GM19240 (cell line): ENCODE measurements around the gene CTBP2.

ENCODE experiments used
- DNase-seq: peaks from one replicate; pipeline ENCODE4 v3.0.0; 2011; ENCODE audit warnings: low spot score; ENCODE audit not compliant: insufficient read length

CTBP2 gene

GRCh38 chr10:124943301-124944092 lies 216.9 kb downstream of the CTBP2 start:
- DNase-seq: no peak

- no peak for DNase-seq
Measured at GRCh38 chr10:124942317-124943169, 217.8 kb downstream of the CTBP2 start.

- DNase-seq: no peak
Measured at GRCh38 chr10:124941823-124942222, 218.5 kb downstream of the CTBP2 start, which contains the start of gene ZRANB1. ZRANB1 (plus strand) TSS chr10:124942123; CDS start chr10:124942494, 371 bp downstream.

DNA sequence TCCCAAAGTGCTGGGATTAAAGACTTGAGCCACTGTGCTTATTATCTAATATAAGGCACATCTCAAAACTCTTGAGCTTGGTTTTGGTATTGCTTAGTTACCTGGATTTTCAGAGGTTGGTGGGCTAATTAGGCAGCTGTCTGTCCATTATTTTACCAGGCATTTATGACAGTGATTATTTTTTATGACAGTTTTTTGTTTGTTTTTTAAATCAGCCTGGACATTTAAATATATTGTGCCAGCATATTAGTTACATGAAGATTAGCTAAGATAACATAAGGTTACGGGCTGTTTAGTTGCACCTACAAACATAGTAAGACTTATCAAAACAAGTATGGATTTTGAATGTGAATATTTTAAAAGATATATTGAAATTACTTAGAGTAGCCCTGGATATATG lies 221.1 kb downstream of the CTBP2 start:
- no peak for DNase-seq

- DNase-seq: no peak
Measured at GRCh38 chr10:124936813-124937212, 223.6 kb downstream of the CTBP2 start.

DNA sequence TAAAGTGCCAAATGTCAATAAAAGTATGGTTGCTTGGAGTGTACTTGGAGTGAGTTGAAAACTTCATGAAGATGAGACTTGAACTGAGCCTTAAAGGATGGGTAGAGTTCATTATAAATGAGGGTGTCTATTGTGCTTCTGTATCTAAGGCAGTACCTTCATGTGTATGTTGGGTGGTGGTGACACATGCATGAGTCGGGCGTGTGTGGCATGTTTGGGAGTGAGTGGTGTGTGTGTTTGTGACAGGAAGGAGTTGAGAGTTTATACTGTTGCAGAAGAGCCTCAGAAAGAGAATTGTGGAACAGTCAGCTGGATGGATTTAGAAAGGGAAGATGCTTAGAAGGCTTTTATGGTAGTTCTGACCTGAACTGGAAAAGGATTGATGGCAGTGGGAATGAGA lies 224.4 kb downstream of the CTBP2 start:
- no peak for DNase-seq
